GM18517 (cell line): ENCODE data around the gene NR0B2.
A peak's percentile ranks its signal among the peaks of the same experiment; 100 is the strongest.

Experiments
- ATAC-seq: cut with Tn5 transposase; IDR thresholded peaks from one replicate; pipeline ENCODE4 v1.9.1; 2021; ENCODE audit warnings: mild to moderate bottlenecking, moderate library complexity; ENCODE audit not compliant: unreplicated experiment

Gene NR0B2

GRCh38 chr1:26938004-26938658 is 24.4 kb upstream of the NR0B2 start:
- ATAC-seq, result no peak

DNA sequence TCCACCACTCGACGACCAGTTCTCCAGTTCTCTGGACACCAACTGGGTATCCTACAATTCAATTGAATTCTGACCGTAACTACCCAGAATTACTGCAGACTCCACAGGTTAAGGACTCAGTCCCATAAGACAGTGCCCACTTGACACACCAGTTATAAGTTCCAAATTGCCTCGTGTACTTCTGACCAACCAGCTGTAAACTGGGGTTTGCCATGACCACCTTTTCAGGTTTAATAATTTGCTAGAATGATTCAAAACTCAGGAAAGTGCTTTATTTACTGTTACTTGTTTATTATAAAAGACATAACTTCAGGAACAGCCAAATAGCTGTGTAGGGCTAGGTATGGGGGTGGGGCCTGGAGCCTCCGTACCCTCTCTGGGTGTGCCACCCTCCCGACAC is 23.0 kb upstream of the NR0B2 start:
- no peak for ATAC-seq

DNA sequence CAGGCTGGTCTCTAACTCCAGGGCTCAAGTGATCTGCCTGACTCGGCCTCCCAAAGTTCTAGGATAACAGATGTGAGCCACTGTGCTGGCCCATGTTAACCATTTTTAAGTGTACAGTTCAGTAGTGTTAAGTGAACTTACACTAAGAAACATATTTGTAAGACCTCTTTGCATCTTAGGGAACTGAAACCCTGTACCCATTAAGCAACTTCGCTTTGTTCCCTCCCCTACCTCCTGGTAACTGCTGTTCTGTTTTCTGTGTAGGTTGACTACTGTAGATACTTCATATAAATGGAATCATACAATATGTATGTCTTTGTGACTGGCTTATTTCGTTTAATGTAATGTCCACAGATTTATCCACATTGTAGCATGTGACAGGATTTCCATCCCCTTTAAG is 18.8 kb upstream of the NR0B2 start:
- no peak for ATAC-seq

- no peak for ATAC-seq
These were observed 9.9 kb upstream of the NR0B2 start for GRCh38 chr1:26923711-26924110.

DNA sequence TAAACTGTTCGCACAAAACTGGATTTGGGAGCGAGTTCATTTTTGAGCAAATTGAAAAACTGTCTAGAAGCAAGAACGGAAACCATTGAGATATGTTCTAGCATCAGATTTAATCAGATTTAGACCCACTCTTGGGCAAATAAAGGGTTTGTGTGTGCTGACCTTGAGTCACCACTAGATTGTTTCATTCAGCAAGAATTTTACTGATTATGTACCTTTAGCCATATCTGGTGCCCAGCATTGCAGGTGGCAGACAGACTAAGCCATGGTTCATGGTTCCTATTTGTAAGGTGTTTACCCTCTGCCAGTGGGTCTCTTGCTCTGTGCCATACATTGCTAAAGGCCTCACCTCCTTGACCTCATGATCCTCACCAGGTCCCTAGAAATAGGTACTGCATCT is 9.1 kb upstream of the NR0B2 start:
- no peak for ATAC-seq

DNA sequence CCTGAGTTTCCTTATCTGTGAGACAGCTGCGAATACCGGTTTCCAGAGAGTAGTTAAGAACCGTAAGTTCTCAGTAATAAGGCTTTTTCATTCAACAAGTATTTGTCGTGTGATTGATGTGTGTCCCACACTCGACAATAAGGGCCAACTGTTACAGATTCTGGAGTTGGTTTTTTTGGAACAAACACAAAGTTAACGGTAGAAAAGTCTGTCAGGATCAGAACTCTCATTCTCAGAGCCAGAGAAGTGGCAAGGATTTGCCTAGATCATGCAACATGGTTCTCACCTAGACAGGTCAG is 8.6 kb upstream of the NR0B2 start:
- ATAC-seq, result no peak

DNA sequence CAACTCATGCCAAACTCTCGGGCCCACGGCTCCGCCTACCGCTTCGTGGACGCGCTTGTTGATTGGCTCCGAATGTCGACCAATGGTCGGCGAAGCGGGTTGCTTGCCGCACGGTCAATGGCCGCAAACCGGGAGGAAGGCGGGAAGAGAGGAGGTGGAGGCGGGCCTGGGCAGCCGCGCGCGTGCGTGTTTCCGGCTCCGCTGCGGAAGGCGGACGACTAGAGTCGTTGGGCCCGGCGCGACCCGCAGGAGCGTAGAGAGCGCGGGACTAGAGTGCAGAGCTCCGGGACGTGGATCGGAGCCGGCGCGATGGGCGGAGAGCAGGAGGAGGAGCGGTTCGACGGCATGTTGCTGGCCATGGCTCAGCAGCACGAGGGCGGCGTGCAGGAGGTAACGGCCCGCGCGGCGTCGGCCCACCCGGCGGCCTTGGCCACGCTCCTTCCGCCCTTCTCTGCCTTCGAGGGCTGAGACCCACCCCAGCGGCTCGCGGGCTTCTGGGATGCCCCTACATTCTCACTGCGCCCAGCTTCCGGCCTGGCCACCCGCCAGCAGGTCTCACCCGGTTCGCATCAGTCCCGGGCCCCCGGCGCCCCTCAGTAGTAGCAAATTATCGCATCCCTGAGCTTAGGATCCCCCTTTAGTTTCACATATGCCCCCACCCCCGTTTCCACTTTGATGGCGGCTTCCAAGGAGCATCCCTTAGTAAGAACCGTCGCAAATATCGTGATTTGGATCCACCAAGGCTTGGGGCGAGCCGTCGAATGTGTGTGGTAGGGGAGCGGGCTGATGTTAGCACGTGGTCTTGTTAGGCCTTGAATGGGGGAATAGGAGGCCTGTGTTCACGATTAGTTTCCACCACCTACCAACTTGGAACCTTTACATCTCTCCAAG is 8.0 kb upstream of the NR0B2 start, which contains the start of gene NUDC:
TSS of gene NUDC (plus strand) at position 204 of the 891 bp plus-strand sequence. CDS start at position 310, 106 bp downstream.
- peak; percentile 93 for ATAC-seq

DNA sequence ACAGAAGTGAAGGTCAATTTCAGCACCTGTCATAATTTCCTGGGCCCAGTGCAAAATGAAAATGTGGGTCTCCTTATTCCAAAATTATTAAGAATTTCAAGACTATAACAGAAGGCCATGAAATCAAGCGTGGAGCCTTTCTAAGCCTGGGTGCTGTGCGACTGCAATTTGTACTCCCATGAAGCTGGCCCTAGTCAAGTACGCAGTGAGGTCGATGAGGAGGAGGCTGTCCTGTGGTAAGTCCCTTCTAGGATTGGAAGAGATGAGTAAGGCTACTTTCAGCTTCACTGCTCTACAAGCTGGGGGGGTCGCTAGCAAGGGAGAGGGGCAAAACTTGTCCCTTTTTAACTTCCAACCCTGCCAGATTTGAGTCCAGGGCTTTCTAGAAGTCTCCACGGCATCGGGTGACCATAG is 7.4 kb upstream of the NR0B2 start:
- no peak for ATAC-seq

- ATAC-seq, result no peak
These were observed 1.5 kb upstream of the NR0B2 start for GRCh38 chr1:26915204-26915842.

DNA sequence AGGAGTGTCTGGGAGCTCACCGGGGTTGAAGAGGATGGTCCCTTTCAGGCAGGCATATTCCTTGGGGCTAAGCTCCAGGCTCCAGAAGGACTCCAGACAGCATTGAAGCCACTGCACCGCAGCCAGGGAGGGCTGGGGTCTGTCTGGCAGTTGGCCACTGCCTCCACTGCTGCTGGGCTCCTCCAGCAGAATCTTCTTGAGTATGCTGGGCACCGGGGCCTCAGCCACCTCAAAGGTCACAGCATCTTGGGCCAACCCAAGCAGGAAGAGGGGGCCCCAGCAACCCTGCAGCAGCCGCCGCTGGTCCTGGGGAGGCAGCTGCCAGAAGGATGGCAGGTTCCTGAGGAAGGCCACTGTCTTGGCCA is 404 bp downstream of the NR0B2 start:
- ATAC-seq, result no peak

DNA sequence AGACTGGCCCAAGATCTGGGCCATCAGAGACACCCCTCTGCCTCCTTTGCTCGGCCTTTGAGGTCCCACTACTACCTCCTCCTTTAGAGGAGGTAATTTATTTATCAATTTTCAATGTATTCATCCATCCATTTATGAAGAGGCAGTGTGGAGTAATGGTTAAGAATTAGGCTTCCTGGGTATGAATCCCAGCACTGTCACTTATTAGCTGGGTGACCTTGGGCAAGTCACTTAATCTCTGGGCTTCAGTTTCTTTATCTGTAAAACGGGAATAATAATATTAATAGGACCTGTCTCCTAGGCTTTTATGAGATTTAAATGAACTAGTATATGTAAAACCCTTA is 1.7 kb downstream of the NR0B2 start:
- ATAC-seq, result no peak

DNA sequence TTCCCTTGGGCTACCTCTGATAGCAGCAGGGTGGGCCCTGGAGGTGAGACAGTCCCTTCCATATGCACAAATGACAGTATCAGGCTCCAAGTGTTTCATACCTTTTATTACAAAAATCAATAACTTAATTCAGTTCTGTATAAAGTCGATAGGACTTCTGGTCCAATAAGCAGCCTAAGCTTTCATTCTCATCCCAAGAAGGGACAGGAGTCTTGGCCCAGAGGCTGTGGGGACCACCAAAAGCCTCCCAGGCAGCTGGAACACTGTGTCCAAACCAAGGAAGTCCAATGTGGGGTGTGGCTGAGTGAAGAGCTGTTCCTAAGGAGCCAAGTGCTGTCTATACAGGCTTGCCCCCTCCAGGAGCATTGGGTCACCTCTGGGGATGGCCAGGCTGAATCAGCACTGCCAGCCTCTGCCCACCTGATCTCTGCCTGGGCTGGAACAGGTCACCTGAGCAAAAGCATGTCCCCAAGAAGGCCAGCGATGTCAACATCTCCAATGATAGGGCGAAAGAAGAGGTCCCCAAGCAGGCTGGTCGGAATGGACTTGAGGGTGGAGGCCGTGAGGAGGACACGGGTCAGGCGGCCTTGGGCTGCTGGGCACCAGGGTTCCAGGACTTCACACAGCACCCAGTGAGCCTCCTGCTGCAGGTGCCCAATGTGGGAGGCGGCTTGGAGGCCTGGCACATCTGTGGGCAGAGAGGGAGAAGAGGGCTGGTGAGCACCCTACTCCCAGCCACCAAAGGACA is 2.2 kb downstream of the NR0B2 start:
- ATAC-seq, result no peak

DNA sequence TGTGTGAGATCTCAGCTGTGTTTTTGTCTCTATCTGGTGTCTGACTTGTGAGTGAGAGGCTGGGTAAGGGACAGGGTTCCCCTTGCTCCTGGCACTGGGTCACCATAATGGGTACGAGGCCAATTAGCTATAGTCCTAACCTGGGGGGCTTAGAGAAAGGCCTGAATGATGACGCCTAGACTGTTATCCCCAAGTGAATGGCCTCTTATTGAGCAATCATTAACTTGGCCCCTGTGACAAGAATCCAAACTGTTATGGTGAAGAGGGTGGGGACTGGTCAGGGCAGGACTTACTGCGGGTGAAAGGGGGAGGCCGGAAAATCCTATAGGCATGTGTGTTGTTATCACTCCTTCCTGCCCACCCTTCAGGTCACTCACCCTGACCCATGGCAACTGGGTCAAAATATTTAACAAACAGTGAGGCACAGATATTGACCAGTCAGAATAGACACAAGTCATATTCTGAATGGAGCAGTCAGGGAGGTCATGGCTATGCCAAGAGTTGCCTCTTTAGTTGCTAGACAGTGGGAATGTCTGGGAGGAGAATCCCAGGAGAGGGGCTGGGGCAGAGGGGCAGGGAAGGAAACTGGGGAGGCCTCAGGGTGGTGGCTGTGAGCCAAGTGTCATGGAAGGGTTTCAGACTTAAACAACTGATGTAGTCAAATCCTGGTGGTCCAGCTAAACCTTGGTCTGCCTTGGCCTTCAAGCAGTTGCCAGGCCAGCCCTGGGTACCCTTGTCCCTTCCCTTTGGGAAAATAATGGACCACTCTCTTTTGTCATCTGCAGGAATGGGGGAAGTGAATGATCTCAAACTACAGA is 3.2 kb downstream of the NR0B2 start:
- ATAC-seq, result no peak

- no peak for ATAC-seq
These were observed 3.8 kb downstream of the NR0B2 start for GRCh38 chr1:26909951-26910342.

GRCh38 chr1:26907071-26907917 is 6.5 kb downstream of the NR0B2 start:
- no peak for ATAC-seq

DNA sequence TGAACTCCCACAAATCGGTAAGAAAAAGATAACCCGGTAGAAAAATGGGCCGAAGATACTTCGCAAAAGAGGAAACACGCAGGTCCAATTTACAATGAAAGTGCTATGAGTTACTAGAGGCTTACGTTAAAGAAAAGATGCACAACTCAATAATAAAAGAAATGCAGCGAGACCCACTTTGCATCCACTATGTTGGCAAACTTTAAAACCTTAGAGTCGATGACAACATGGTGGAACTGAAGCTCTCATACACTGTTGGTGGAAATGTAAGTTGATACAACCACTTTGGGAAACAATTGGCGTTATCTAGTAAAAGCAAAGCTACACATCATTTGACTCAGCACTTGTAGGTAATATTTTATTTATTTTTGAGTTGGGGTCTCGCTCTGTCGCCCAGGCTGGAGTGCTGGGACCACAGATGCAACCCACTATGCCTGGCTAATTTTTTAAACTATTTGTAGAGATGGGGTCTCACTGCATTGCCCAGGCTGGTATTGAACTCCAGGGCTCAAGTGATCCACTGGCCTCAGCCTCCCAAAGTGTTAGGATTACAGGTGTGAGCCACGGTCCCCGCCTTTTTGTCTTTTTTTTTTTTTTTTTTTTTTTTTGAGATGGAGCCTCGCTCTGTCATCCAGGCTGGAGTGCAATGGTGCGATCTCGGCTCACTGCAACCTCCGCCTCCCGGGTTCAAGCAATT is 12.8 kb downstream of the NR0B2 start:
- no peak for ATAC-seq

DNA sequence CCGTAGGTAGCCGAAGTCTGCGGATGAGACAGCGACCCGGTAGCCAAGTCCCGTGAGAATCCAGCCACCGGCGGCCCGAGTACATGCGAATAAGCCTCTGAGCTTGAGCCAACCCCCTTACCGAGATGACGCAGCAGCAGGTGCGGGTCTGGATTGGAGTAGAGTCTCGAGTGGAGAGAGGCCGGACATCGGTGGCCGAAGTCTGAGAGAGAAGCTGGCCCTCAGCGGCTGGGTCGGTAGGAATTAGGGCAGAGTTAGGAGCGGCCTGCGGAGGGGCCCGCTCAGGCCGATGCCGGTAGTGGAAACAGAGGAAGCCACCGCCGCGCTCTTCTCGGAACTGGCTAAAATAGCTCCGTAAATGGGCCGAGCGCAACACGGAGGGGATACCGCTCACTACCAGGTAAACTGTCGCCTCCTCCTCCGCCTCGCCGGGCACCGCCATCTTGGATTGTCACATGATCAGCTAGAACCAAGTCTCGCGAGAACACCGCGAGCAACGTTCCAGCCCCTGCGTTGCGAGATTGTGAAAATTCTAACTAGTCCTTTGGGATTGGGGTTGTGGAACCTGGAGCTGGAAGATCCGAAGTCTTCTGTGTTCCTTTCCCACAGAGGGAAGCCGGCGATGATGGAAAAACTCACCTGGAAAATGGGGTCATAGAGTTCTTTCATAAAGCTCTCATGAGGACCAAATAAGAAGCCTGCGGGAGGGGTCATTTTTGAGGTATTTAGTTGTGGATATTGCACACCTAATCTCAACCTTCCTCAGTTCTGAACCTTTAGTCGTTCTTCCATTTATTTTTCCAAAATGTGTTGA is 13.6 kb downstream of the NR0B2 start, which contains the start of gene GPATCH3:
TSS of gene GPATCH3 (minus strand) at position 467 of the 814 bp plus-strand sequence. CDS start at position 442, 25 bp downstream.
- peak; percentile 77 for ATAC-seq

GRCh38 chr1:26897351-26897750 is 16.4 kb downstream of the NR0B2 start:
- no peak for ATAC-seq
